K562 (cell line): Measurements from ENCODE around the gene CAPN12. TPM values are rescaled to one million over a fixed set of nuclear protein-coding genes. Genes with fewer than 3 reads are reported as not detected.
A peak's percentile ranks its signal among the peaks of the same experiment; 100 is the strongest.

Experiments
- ATAC-seq: fragments of 200-7000 bp; cut with Tn5 transposase; 3 replicates; pipeline ENCODE4 v1.9.1; 2020; ENCODE audit warnings: moderate library complexity
- BruUV-seq: library from RNA; stranded (reverse); fragments of 400-500 nt; replicated peaks from 2 replicates; lab custom pipeline; 2021; lab: Mats Ljungman, UMichigan
- CTCF ChIA-PET: fragments of 300-600 bp; formaldehyde crosslinking; extraction: SDS; loops from one replicate; lab custom pipeline; 2021; ENCODE audit warnings: low intra/inter-chr PET ratio; lab: Yijun Ruan, JAX
- POLR2A ChIA-PET: fragments of 300-600, 350-650 bp; sonication (Branson Sonifier 250); formaldehyde crosslinking; extraction: SDS; loops from one replicate; lab custom pipeline; 2021; ENCODE audit warnings: antibody characterized with exemption, inconsistent platforms; lab: Yijun Ruan, JAX
- DNase-seq, 4 experiments: peaks; one replicate each; pipeline versions ENCODE4 v3.0.0 to v3.0.0-alpha.2; 2011 to 2018; ENCODE audit warnings: low spot score in 3 of 4, mixed read lengths in 3 of 4; ENCODE audit errors: extremely low read depth in 1 of 4
- FAIRE-seq: peaks from 2 replicates; lab custom pipeline; 2011; peaks lifted over from hg19 to GRCh38; lab: Jason Lieb, UNC
- H2AFZ ChIP-seq: 2 replicates; pipeline ENCODE4 v1.6.0; 2011; ENCODE audit warnings: low read depth, low read length, control low read depth, inconsistent platforms
- H3K27ac ChIP-seq: fragments of 200-600 bp; 3 replicates; pipeline ENCODE4 v1.8.0; 2011; ENCODE audit warnings: low read depth, mild to moderate bottlenecking, control low read depth, inconsistent platforms, low read length, moderate library complexity, mixed read lengths; ENCODE audit errors: extremely low read depth
- H3K27me3 ChIP-seq, 2 experiments: fragments of 300-600 bp in 1 of 2; 2 replicates in 1 of 2; 3 replicates in 1 of 2; pipeline versions ENCODE4 v1.6.0 to v1.8.0; 2011; ENCODE audit warnings: inconsistent platforms in 2 of 2, low read length in 2 of 2, mild to moderate bottlenecking in 1 of 2, mixed read lengths in 1 of 2, moderate library complexity in 1 of 2; ENCODE audit not compliant: control insufficient read depth in 2 of 2, insufficient read depth in 2 of 2
- H3K36me3 ChIP-seq: fragments of 300-600 bp; 3 replicates; pipeline ENCODE4 v1.8.0; 2011; ENCODE audit warnings: mild to moderate bottlenecking, low read length, inconsistent platforms; ENCODE audit not compliant: control insufficient read depth, insufficient read depth
- H3K4me1 ChIP-seq, 2 experiments: fragments of 200-600 bp in 1 of 2; replicated peaks in 1 of 2; 2 replicates in 1 of 2; 3 replicates in 1 of 2; pipeline versions ENCODE4 v1.5.1 to v1.8.0; 2011; ENCODE audit warnings: inconsistent platforms in 2 of 2, low read length in 2 of 2, mild to moderate bottlenecking in 1 of 2, mixed read lengths in 1 of 2, moderate library complexity in 1 of 2; ENCODE audit not compliant: control insufficient read depth in 2 of 2, insufficient read depth in 2 of 2
- H3K4me2 ChIP-seq: 2 replicates; pipeline ENCODE4 v1.6.1; 2011; ENCODE audit warnings: low read length, control low read depth, inconsistent platforms, mixed read lengths; ENCODE audit not compliant: insufficient read depth
- H3K4me3 ChIP-seq: fragments of 200-600 bp; sonication (generic), shearing (Covaris generic); 2 replicates; pipeline ENCODE4 v1.5.1; 2016; ENCODE audit warnings: control low read depth, inconsistent platforms
- H3K79me2 ChIP-seq: fragments of 200-600 bp; 3 replicates; pipeline ENCODE4 v1.8.0; 2011; ENCODE audit warnings: low read length, inconsistent platforms; ENCODE audit not compliant: control insufficient read depth, insufficient read depth
- H3K9ac ChIP-seq, 2 experiments: 2 replicates each; pipeline versions ENCODE4 v1.6.0 to v1.6.1; 2011; ENCODE audit warnings: low read depth in 2 of 2, low read length in 2 of 2, control low read depth in 1 of 2, inconsistent platforms in 1 of 2, mild to moderate bottlenecking in 1 of 2, mixed read lengths in 1 of 2; ENCODE audit not compliant: insufficient read depth in 1 of 2
- H3K9me1 ChIP-seq: one replicate; pipeline ENCODE4 v1.6.0; 2011; ENCODE audit warnings: inconsistent platforms, mild to moderate bottlenecking, low read length, moderate library complexity; ENCODE audit not compliant: control insufficient read depth, insufficient read depth
- H3K9me3 ChIP-seq: replicated peaks from 2 replicates; pipeline ENCODE4 v1.5.1; 2011; ENCODE audit warnings: low read depth, low read length, inconsistent platforms; ENCODE audit not compliant: control insufficient read depth, insufficient read depth
- H4K20me1 ChIP-seq: replicated peaks from 2 replicates; pipeline ENCODE4 v1.6.1; 2011; ENCODE audit warnings: low read length, inconsistent platforms, mixed read lengths; ENCODE audit not compliant: control insufficient read depth, insufficient read depth
- HCFC1 ChIP-seq: IDR thresholded peaks from 2 replicates; pipeline ENCODE4 v1.6.1; 2012; ENCODE audit warnings: low read depth, low read length, improper control_type of control experiment
- HNRNPUL1 ChIP-seq: fragments of 200-400 bp; formaldehyde crosslinking; IDR thresholded peaks from 2 replicates; pipeline ENCODE4 v1.6.1; 2017; ENCODE audit warnings: low read length
- POLR2G ChIP-seq: fragments of 200-400 bp; formaldehyde crosslinking; IDR thresholded peaks from 2 replicates; pipeline ENCODE4 v1.6.1; 2017; ENCODE audit warnings: low read depth, mild to moderate bottlenecking, antibody characterized with exemption, low read length, moderate library complexity
- RBM22 ChIP-seq: fragments of 200-400 bp; formaldehyde crosslinking; IDR thresholded peaks from 2 replicates; pipeline ENCODE4 v1.6.1; 2018; ENCODE audit warnings: low read length, low read depth; ENCODE audit not compliant: poor library complexity, severe bottlenecking
- RNF2 ChIP-seq: sonication (generic); IDR thresholded peaks from 2 replicates; pipeline ENCODE4 v1.6.1; 2016
- SIX5 ChIP-seq, 2 experiments: IDR thresholded peaks; 2 replicates each; pipeline ENCODE4 v1.6.1; 2011; ENCODE audit warnings: low read length in 2 of 2, borderline replicate concordance in 1 of 2, low read depth in 1 of 2, mild to moderate bottlenecking in 1 of 2, moderate library complexity in 1 of 2; ENCODE audit not compliant: insufficient read depth in 1 of 2
- ZNF347 ChIP-seq: fragments of 450-650 bp; formaldehyde crosslinking; IDR thresholded peaks from 2 replicates; pipeline ENCODE4 v1.4.0; 2020; ENCODE audit warnings: low read depth, mild to moderate bottlenecking, moderate library complexity
- WGBS: fragments of 100-300 bp; shearing (Covaris generic); methylation state at CpG from one replicate; pipeline ENCODE4 v1.1.6; 2016; ENCODE audit warnings: low coverage, mixed read lengths; ENCODE audit not compliant: insufficient coverage; ENCODE audit errors: missing lambda C conversion rate; 5-methylcytosine and 5-hydroxymethylcytosine counted together
- in situ Hi-C: fragments of 300-500 bp; cut with MboI; formaldehyde crosslinking; loops from 4 replicates; pipeline ENCODE4 v1.15.0; 2018; ENCODE audit warnings: inconsistent platforms, mixed read lengths
- intact Hi-C: fragments of 100-400 bp; cut with micrococcal nuclease; formaldehyde crosslinking; loops from 2 replicates; pipeline ENCODE4 v1.14.2; 2022
- polyA plus RNA-seq, 8 experiments: library from polyadenylated mRNA; depleted of rRNA in 4 of 8; stranded (reverse) in 5 of 8; unstranded in 3 of 8; fragments of >200 nt; fragmentation: Nextera tagmentation in 2 of 8; fragmentation: Illumina TruSeq in 1 of 8; extraction: Ambion mirVana in 2 of 8; extraction: Trizol in 1 of 8; gene quantifications; 2 replicates each; pipeline versions ENCODE4 v1.2.1 to v1.2.3, GENCODE V29; 2011 to 2014; ENCODE audit warnings: inconsistent platforms in 1 of 8, missing spikeins in 1 of 8
- total RNA-seq, 7 experiments: library from RNA; depleted of rRNA in 6 of 7; stranded (reverse); fragments of >200 nt in 6 of 7; fragmentation: Illumina TruSeq in 2 of 7; extraction: Trizol in 2 of 7; gene quantifications; 2 replicates each; pipeline versions ENCODE4 v1.2.1 to v1.2.3, GENCODE V29; 2011 to 2021; ENCODE audit warnings: low replicate concordance in 1 of 7
- TF ChIP-seq, protein P1 (sequence below), 2 experiments: IDR thresholded peaks in 1 of 2; conservative IDR thresholded peaks in 1 of 2; 2 replicates each; pipeline ENCODE4 v1.6.1; 2016; ENCODE audit warnings: low read depth in 2 of 2, mild to moderate bottlenecking in 1 of 2, missing compliant biosample characterization in 1 of 2, missing genetic modification characterization in 1 of 2, moderate library complexity in 1 of 2
- TF ChIP-seq, protein P2 (sequence below): fragments of 250-450 bp; sonication (Bioruptor Pico); IDR thresholded peaks from 2 replicates; pipeline ENCODE4 v1.8.0; 2022; ENCODE audit warnings: inconsistent platforms, mild to moderate bottlenecking, moderate library complexity, borderline replicate concordance

CAPN12 gene
- total and polyA plus RNA-seq, 9 of the 15 experiments (the other 6 are each of a cell fraction or from before 2014, with no cell fraction given) = 0.83 to 7.0 (median 1.6) TPM

DNA sequence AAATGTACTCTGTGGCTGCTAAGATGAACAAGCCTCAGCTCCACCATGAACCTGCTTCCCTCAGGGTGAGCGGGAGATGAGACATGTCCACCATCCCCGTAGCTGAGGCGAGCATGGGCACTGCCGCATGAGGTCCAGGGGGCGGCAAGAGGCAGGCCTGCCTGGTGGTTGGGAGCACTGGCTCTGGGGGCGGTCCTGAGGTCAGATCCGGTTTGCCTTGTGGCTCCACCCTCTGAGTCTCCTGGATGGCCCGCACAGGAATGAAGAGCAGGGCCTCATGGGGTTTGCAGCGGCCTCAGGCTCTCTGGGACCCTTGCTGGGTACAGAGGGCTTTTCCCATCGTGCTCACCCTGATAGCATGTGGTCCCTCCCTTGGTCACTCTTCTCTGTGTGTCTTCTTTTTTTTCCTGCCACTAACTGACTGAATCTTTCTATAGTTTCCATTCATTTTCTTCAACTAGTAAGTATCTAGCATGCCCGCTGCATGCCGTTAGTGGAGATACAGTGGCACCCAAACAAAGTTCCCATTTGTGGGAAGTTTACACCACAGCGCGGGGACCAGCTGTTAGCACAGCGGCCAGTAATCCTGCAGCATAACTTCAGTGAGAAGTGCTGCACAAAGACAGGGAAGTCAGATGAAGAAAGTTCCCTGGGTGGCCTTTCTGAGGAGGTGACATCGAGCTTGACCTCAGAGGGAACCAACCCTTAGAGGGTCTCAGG lies 37.3 kb downstream of the CAPN12 start:
- TF ChIP-seq ZNF347 (CRISPR knock-in tag) (no peak), RNF2 (no peak), POLR2G (peak; percentile 64), HNRNPUL1 (no peak), SIX5 (IDR thresholded peaks at IDR 0.05; ENCODE audit: borderline replicate concordance in 1 of 2, insufficient read depth in 1 of 2, low read depth in 1 of 2, low read length in 2 of 2) (no peak), RBM22 (peak; percentile 75), HCFC1 (no peak)
- TF ChIP-seq, protein P1, sequence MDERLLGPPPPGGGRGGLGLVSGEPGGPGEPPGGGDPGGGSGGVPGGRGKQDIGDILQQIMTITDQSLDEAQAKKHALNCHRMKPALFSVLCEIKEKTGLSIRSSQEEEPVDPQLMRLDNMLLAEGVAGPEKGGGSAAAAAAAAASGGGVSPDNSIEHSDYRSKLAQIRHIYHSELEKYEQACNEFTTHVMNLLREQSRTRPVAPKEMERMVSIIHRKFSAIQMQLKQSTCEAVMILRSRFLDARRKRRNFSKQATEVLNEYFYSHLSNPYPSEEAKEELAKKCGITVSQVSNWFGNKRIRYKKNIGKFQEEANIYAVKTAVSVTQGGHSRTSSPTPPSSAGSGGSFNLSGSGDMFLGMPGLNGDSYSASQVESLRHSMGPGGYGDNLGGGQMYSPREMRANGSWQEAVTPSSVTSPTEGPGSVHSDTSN (CRISPR knock-in tag; IDR thresholded peaks at IDR 0.05; ENCODE audit: low read depth) = no peak
- TF ChIP-seq, protein P1 (tag; conservative IDR thresholded peaks at IDR 0.05; ENCODE audit: low read depth) = no peak
- TF ChIP-seq, protein P2, sequence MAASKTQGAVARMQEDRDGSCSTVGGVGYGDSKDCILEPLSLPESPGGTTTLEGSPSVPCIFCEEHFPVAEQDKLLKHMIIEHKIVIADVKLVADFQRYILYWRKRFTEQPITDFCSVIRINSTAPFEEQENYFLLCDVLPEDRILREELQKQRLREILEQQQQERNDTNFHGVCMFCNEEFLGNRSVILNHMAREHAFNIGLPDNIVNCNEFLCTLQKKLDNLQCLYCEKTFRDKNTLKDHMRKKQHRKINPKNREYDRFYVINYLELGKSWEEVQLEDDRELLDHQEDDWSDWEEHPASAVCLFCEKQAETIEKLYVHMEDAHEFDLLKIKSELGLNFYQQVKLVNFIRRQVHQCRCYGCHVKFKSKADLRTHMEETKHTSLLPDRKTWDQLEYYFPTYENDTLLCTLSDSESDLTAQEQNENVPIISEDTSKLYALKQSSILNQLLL (CRISPR knock-in tag) = no peak
- TF ChIP-seq, all 486 proteins: peak for 2
- Histone ChIP-seq H3K27me3 (no peaks in the 10 kb centered on the region), H3K36me3 (peaks cover 99% of the 10 kb centered on the region; the same call in 2 of the 3 replicates), H3K4me2 (no peak overlapping the region), H3K27ac (no peak overlapping the region), H3K4me1 (peaks cover 0 to 14% of the 10 kb centered on the region in 2 experiments; a peak in 1 of 5 replicates), H2AFZ (no peak overlapping the region), H3K4me3 (no peak overlapping the region), H3K79me2 (no peaks in the 10 kb centered on the region), H3K9ac (0 out of 4 replicates have a peak overlapping the region, but pooled peaks of 1 of the 2 experiments have one; percentile 6), H3K9me1 (no peaks in the 10 kb centered on the region), H4K20me1 (peaks cover 8% of the 10 kb centered on the region), H3K9me3 (no peaks in the 10 kb centered on the region)
- ATAC-seq (no peak), DNase-seq (no peak), FAIRE-seq (no peak)
- POLR2A ChIA-PET = interaction anchor here (0.9 to 1.0 kb wide), 2 partner anchors 8 to 12 kb away, joined by 3 to 4 read pairs; no protein-coding TSS in a partner anchor
- intact Hi-C loops = no loop called here
- WGBS = 89% methylated on average over 12 of the region's 16 CpGs
- CTCF ChIA-PET = no interaction called here
- in situ Hi-C loops = no loop called here
- no TSS peak for BruUV-seq
